SK-N-SH treated with all-trans-retinoic acid at 6 μM for 48 hours (cell line): ENCODE data around the gene TMEM132D.

Experiments used
- ATAC-seq: fragments of 200-7000 bp; cut with Tn5 transposase; 3 replicates; pipeline ENCODE4 v1.9.1; 2020; ENCODE audit warnings: mild to moderate bottlenecking, moderate library complexity
- ARNTL ChIP-seq: fragments of 450-650 bp; formaldehyde crosslinking; IDR thresholded peaks from 2 replicates; pipeline ENCODE4 v1.5.0; 2020; ENCODE audit warnings: low read depth, mild to moderate bottlenecking, moderate library complexity, borderline replicate concordance
- BACH2 ChIP-seq: fragments of 250-450 bp; sonication (Bioruptor Pico); IDR thresholded peaks from 2 replicates; pipeline ENCODE4 v1.9.0; 2021; ENCODE audit warnings: mild to moderate bottlenecking, borderline replicate concordance
- CREB5 ChIP-seq: fragments of 250-450 bp; sonication (Bioruptor Pico); IDR thresholded peaks from 2 replicates; pipeline ENCODE4 v1.5.1; 2020; ENCODE audit warnings: low read depth, mild to moderate bottlenecking, moderate library complexity
- CSDC2 ChIP-seq: fragments of 250-450 bp; sonication (Bioruptor Pico); IDR thresholded peaks from 2 replicates; pipeline ENCODE4 v1.5.0; 2020; ENCODE audit warnings: mild to moderate bottlenecking, moderate library complexity
- CSRNP3 ChIP-seq: fragments of 250-450 bp; sonication (Bioruptor Pico); IDR thresholded peaks from 2 replicates; pipeline ENCODE4 v1.5.1; 2021; ENCODE audit warnings: mild to moderate bottlenecking, moderate library complexity
- ESRRG ChIP-seq: fragments of 250-450 bp; sonication (Bioruptor Pico); IDR thresholded peaks from 2 replicates; pipeline ENCODE4 v1.6.1; 2021; ENCODE audit warnings: mild to moderate bottlenecking
- GLIS3 ChIP-seq: fragments of 250-450 bp; sonication (Bioruptor Pico); IDR thresholded peaks from 2 replicates; pipeline ENCODE4 v1.5.0; 2020; ENCODE audit warnings: mild to moderate bottlenecking, moderate library complexity
- ISL1 ChIP-seq: fragments of 250-450 bp; sonication (Bioruptor Pico); IDR thresholded peaks from 2 replicates; pipeline ENCODE4 v2.1.2; 2022; ENCODE audit warnings: mild to moderate bottlenecking, moderate library complexity
- OSR1 ChIP-seq: fragments of 250-450 bp; sonication (Bioruptor Pico); IDR thresholded peaks from 2 replicates; pipeline ENCODE4 v1.8.0; 2022; ENCODE audit warnings: moderate library complexity, mild to moderate bottlenecking, inconsistent platforms
- PATZ1 ChIP-seq: fragments of 250-450 bp; sonication (Bioruptor Pico); IDR thresholded peaks from 2 replicates; pipeline ENCODE4 v1.8.0; 2020; ENCODE audit warnings: mild to moderate bottlenecking, moderate library complexity, borderline replicate concordance
- POU6F1 ChIP-seq: fragments of 250-450 bp; sonication (Bioruptor Pico); IDR thresholded peaks from 2 replicates; pipeline ENCODE4 v1.8.0; 2021; ENCODE audit warnings: low read depth, mild to moderate bottlenecking, moderate library complexity, borderline replicate concordance
- PPARA ChIP-seq: fragments of 250-450 bp; sonication (Bioruptor Pico); IDR thresholded peaks from 2 replicates; pipeline ENCODE4 v1.5.0; 2020; ENCODE audit warnings: mild to moderate bottlenecking, borderline replicate concordance
- RARB ChIP-seq: fragments of 250-450 bp; sonication (Bioruptor Pico); IDR thresholded peaks from 2 replicates; pipeline ENCODE4 v1.8.0; 2021; ENCODE audit warnings: mild to moderate bottlenecking, moderate library complexity
- SNAI2 ChIP-seq: fragments of 250-450 bp; sonication (Bioruptor Pico); IDR thresholded peaks from 2 replicates; pipeline ENCODE4 v1.5.0; 2020; ENCODE audit warnings: mild to moderate bottlenecking, moderate library complexity
- TCF4 ChIP-seq: fragments of 250-450 bp; sonication (Bioruptor Pico); IDR thresholded peaks from 2 replicates; pipeline ENCODE4 v1.8.0; 2021; ENCODE audit warnings: mild to moderate bottlenecking, moderate library complexity, borderline replicate concordance
- TOX ChIP-seq: fragments of 250-450 bp; sonication (Bioruptor Pico); IDR thresholded peaks from 2 replicates; pipeline ENCODE4 v1.8.0; 2021; ENCODE audit warnings: mild to moderate bottlenecking, moderate library complexity, borderline replicate concordance
- TSHZ2 ChIP-seq: fragments of 250-450 bp; sonication (Bioruptor Pico); IDR thresholded peaks from 2 replicates; pipeline ENCODE4 v1.5.0; 2020; ENCODE audit warnings: mild to moderate bottlenecking, moderate library complexity
- ZC3H10 ChIP-seq: fragments of 250-450 bp; sonication (Bioruptor Pico); IDR thresholded peaks from 2 replicates; pipeline ENCODE4 v1.5.1; 2021; ENCODE audit warnings: mild to moderate bottlenecking, moderate library complexity
- ZFP3 ChIP-seq: fragments of 250-450 bp; sonication (Bioruptor Pico); IDR thresholded peaks from 2 replicates; pipeline ENCODE4 v1.5.0; 2020; ENCODE audit warnings: mild to moderate bottlenecking, moderate library complexity
- ZFP30 ChIP-seq: fragments of 450-650 bp; formaldehyde crosslinking; IDR thresholded peaks from 2 replicates; pipeline ENCODE4 v1.5.0; 2022; ENCODE audit warnings: mild to moderate bottlenecking, moderate library complexity
- ZNF565 ChIP-seq: fragments of 450-650 bp; formaldehyde crosslinking; conservative IDR thresholded peaks from 2 replicates; pipeline ENCODE4 v1.5.0; 2020; ENCODE audit warnings: low read depth, mild to moderate bottlenecking, moderate library complexity
- ZNF70 ChIP-seq: fragments of 450-650 bp; formaldehyde crosslinking; IDR thresholded peaks from 2 replicates; pipeline ENCODE4 v1.5.0; 2020; ENCODE audit warnings: mild to moderate bottlenecking, moderate library complexity
- ZNF8 ChIP-seq: fragments of 450-650 bp; formaldehyde crosslinking; IDR thresholded peaks from 2 replicates; pipeline ENCODE4 v1.5.0; 2020; ENCODE audit warnings: mild to moderate bottlenecking, moderate library complexity

The TMEM132D gene

GRCh38 chr12:129071362-129071761, 832.5 kb downstream of the TMEM132D start (continued):
- TF ChIP-seq ZFP30 (CRISPR knock-in tag) (no peak), ZNF8 (no peak), RARB (CRISPR knock-in tag) (no peak), CREB5 (CRISPR knock-in tag) (no peak), ZNF70 (CRISPR knock-in tag) (no peak), CSDC2 (no peak), GLIS3 (CRISPR knock-in tag) (no peak)

- no peak for ATAC-seq
- no peak for TF ChIP-seq BACH2 (CRISPR knock-in tag)
- TF ChIP-seq ESRRG (CRISPR knock-in tag) = no peak
- no peak for TF ChIP-seq SNAI2 (CRISPR knock-in tag)
- TF ChIP-seq CREB5 (CRISPR knock-in tag) = no peak
- TF ChIP-seq TOX = no peak
- TF ChIP-seq ZNF8 = no peak
- TF ChIP-seq OSR1 (CRISPR knock-in tag) = no peak
- no peak for TF ChIP-seq ARNTL
Measured at GRCh38 chr12:129069886-129070285, 833.9 kb downstream of the TMEM132D start.

GRCh38 chr12:129068684-129069083, 835.1 kb downstream of the TMEM132D start:
- no peak for TF ChIP-seq ZNF8
- no peak for TF ChIP-seq PPARA (CRISPR knock-in tag)
- no peak for TF ChIP-seq ZNF565 (CRISPR knock-in tag)
- no peak for TF ChIP-seq TSHZ2
- no peak for TF ChIP-seq ZNF70 (CRISPR knock-in tag)
- TF ChIP-seq ZC3H10 (CRISPR knock-in tag) = no peak
- no peak for TF ChIP-seq TCF4 (CRISPR knock-in tag)
- no peak for TF ChIP-seq ISL1 (CRISPR knock-in tag)
- no peak for TF ChIP-seq ZFP3 (CRISPR knock-in tag)
- no peak for TF ChIP-seq ESRRG (CRISPR knock-in tag)
- no peak for TF ChIP-seq RARB (CRISPR knock-in tag)
- TF ChIP-seq TOX = no peak
- TF ChIP-seq BACH2 (CRISPR knock-in tag) = no peak
- TF ChIP-seq SNAI2 (CRISPR knock-in tag) = no peak
- TF ChIP-seq CSRNP3 (CRISPR knock-in tag) = no peak
- ATAC-seq = no peak

GRCh38 chr12:129067491-129067890, 836.3 kb downstream of the TMEM132D start:
- TF ChIP-seq ZFP30 (CRISPR knock-in tag) = no peak
- no peak for TF ChIP-seq RARB (CRISPR knock-in tag)
- TF ChIP-seq SNAI2 (CRISPR knock-in tag) = no peak
- no peak for TF ChIP-seq PATZ1
- no peak for TF ChIP-seq ARNTL
- TF ChIP-seq CSRNP3 (CRISPR knock-in tag) = no peak
- no peak for TF ChIP-seq ZNF8
- TF ChIP-seq ZFP3 (CRISPR knock-in tag) = no peak
- no peak for TF ChIP-seq TCF4 (CRISPR knock-in tag)
- TF ChIP-seq ZNF565 (CRISPR knock-in tag) = no peak
- TF ChIP-seq ZNF70 (CRISPR knock-in tag) = no peak
- no peak for TF ChIP-seq ISL1 (CRISPR knock-in tag)
- no peak for TF ChIP-seq GLIS3 (CRISPR knock-in tag)
- no peak for TF ChIP-seq POU6F1 (CRISPR knock-in tag)
- TF ChIP-seq CSDC2 = no peak
- no peak for TF ChIP-seq ESRRG (CRISPR knock-in tag)
- no peak for ATAC-seq
